Measurements from ENCODE around the gene CYP2F1.
"Not testable (repeated sequence)": the region's sequence is repeated elsewhere in the genome, so short reads cannot be mapped to it uniquely, and the experiment has no call there.

CYP2F1 gene

DNA sequence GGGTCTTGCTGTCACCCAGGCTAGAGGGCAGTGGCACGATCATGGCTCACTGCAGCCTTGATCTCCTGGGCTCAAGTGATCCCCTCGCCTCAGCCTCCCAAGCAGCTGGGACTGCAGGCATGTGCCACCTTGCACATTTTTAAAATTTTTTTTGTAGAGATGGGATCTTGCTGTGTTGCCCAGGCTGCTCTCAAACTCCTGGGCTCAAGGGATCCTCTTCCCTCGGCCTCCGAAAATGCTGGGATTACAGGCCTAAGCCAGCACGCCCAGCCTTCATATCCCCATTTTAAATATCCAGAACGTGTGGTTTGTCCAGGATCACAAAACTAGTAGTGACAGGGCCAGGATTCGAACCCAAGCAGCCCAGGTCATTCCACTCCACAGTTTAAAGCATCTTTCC lies 13.1 kb downstream of the CYP2F1 start:
- not testable (repeated sequence) for DNase-seq

DNA sequence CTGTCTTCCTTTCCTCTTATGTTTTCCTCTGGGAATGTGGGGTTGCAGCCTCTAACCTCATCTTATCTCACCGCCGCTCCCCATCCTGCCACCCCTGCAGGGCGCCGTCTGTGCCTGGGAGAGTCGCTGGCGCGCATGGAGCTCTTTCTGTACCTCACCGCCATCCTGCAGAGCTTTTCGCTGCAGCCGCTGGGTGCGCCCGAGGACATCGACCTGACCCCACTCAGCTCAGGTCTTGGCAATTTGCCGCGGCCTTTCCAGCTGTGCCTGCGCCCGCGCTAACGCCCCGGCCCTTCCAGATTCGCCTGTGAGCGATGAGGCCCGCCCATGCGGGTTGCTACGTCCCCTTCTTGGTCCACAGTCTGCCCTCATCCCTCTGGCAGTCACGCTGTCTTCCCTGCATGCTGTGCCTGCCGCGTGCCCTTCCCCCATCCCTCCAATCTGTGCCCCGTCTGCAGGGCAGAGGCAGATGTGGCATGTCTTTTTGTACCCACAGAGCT lies 13.6 kb downstream of the CYP2F1 start:
- peak; percentile 72 for DNase-seq

DNA sequence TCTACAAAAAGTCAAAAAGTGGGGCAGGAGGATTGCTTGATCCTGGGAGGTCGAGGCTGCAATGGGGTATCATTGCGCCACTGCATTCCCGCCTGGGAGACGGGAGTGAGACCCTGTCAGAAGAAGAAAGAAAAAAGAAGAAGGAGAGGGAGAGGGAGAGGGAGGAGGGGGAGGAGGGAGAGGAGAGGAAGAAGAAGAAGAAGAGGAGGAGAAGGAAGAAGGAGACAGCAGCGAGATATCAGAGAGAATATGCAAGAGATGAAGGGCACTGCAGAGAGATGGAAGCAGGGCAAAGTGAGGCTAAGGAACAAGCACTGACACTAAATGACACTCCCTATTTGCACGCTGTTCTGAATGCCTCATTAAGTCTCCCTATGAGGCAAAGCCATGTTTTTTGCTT lies 14.5 kb downstream of the CYP2F1 start:
- no peak for DNase-seq

DNA sequence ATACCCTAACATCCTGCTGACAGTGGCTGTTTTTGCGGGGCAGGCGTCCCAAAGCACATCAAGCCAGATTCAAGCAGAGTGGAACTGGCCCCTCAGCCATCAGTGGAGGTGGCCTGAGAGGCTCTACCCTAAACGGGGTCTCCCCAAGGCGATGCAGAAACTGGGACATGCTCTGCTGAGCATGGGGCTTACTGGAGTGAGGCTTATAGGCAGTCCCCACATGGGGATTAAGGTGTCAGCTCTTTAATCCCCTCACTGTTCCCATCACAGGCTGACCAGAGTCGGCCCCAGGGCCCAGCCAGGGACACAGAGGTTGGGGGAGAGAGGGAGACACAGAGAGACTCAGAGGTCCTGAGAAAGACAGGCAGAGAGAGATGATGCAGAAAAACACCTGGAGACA lies 17.0 kb downstream of the CYP2F1 start:
- DNase-seq = no peak

DNA sequence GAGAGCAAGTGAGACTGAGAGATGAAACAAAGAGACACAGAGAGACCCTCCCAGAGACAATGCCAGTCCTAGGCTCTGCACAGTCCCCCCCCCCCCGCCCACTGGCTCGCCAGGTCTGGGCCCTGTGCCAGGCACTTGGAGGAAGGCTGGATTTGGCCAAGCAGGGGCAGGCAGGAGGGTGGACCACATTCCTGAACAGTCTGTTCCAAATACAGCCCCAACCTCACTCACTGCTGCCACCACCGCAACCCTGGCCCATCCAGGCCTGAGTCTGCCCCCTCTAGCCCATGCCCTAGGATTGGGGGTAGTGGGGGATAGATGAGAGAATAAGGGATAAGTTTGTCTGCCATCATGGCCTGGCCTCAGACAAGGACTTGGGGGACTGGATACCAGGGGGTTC lies 19.0 kb downstream of the CYP2F1 start:
- DNase-seq = no peak

DNA sequence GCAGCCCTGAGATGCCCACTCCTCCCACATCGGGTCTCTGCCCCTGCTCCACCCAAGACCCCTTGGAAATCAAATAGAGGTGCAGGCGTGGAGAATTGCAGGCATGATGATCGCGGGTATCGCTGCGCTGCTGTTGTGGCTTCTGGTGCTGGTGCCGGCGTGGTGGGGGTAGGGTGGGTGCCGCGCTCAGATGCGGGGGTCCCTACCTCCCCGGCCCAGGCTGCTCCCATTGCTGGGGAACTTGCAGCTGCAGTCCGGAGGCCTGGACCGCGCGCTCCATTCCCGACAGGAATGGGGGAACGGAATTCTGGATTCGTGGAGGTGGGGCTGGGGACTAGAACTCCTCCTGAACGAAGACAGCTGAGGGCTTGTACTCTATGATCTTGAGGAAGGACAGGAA lies 20.4 kb downstream of the CYP2F1 start:
- no peak for DNase-seq

DNA sequence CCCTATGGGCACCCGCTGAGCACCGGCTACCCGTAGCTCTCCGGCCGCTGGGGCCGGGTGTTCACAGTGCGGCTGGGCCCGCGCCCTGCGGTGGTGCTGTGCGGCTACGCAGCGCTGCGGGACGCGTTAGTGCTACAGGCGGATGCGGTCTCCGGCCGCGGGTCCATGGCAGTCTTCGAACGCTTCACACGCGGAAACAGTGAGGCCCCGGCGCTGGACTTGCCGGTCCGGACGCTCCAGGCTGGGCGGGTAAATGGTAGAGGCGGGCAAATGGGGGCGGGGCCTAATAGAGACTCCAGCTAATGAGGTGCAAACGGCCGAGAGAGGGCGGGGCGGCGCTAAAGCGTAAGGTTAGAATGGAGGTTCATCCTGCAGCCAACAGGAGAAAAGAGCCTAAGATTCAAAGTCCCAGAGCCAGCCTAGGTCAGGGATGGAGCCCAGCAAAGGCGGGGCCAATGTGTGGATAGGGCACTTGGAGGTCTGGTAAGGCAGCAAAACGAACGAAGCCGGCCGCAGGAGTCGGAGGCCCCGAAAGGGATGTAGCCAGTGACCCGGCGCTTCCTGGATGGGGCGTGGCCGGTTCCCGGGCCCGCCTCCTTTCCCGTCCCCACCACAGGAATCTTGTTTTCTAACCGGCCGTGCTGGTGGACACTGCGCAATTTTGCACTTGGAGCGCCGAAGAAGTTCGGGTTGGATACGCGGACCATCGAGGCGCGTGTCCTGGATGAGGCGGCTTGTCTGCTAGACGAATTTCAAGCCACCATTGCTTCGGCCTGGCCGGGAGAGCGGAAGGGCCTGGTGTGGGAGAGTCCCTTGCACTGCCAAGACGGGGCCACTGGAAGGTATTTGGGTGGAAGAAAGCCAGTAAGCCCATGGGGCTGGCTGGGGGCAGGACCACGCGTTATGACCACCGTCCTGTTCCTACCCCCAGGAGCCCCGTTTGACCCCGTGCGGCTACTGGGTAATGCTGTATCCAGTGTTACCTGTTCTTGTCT lies 21.5 kb downstream of the CYP2F1 start:
- DNase-seq = not testable (repeated sequence)

DNA sequence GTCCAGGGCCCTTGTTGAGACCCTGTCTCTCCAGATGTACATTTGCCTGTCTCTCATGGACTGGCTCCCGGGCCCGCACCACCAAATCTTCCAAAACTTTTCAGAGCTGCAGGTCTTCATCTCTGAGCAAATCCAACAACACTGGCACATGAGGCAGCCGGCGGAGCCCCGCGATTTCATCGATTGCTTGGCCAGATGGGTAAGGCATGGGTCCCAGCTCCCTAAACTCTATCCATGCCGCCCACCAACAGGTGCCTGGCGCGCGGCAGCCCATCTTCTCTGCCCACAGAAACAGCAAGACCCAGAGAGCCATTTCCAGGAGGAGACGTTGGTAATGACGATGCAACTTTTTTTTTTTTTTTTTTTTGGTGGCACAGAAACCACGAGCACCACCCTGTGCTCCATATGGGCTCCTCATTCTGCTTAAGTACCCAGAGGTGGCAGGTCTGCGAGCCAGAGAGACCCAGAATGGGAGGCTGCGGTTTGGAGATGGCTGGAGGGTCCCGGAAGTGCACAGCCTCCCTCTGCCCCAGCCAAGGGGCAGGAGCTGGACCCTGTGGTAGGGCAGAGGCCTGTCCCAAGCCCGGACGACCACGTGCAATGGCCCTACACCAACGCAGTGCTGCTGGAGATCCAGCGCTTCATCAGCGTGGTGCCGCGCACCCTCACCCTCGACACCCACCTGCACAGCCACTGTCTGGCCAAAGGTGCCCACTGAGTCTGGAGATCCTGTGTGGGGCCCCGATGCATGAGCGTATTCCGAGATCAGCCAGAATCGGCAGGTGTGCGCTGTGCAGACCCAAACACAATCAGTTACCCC lies 22.6 kb downstream of the CYP2F1 start:
- no peak for DNase-seq

DNA sequence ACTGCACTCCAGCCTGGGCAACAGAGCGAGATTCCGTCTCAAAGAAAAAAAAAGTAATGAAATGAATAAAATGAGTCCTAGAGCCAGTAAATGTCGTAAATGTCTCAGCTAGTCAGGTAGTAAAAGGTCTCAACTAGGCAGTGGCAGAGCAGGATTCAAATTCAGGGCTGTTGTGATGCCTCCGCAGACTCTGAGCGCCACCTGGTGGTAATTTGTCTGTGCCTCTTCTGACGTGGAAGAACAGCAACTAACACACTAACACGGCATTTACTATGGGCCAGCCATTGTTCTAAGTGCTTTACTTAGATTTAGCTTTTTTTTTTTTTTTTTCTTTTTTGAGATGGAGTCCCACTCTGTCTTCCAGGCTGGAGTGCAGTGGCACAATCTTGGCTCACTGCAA lies 30.2 kb downstream of the CYP2F1 start:
- peak; percentile 45 for DNase-seq

DNA sequence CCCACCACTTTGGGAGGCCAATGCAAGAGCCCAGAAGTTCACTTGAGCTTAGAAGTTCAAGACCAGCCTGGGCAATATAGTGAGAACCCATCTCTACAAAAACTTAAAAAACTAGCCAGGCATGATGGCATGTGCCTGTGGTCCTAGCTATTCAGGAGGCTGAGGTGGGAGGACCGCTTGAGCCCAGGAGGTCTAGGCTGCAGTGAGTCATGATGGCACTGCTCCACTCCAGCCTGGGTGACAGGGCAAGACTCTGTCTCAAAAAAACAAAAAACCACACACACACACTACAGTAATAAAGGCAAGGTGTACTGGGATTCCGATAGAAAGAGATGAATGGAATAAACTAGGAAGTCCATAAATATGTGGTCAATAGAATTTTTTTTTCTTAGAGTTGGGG lies 35.6 kb downstream of the CYP2F1 start:
- DNase-seq = no peak

DNA sequence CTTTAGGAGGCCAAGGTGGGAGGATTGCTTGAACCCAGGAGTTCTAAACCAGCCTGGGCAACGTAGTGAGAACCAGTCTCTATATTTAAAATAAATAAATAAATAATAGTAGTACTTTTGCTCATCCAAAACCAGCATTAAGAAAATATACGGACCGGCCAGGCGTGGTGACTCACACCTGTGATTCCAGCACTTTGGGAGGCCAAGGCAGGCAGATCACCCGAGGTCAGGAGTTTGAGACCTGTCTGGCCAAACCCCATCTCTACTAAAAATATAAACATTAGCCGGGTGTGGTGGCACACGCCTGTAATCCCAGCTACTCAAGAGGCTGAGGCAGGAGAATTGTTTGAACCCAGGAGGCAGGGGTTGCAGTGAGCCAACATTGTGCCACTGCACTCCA lies 36.8 kb downstream of the CYP2F1 start:
- not testable (repeated sequence) for DNase-seq

DNA sequence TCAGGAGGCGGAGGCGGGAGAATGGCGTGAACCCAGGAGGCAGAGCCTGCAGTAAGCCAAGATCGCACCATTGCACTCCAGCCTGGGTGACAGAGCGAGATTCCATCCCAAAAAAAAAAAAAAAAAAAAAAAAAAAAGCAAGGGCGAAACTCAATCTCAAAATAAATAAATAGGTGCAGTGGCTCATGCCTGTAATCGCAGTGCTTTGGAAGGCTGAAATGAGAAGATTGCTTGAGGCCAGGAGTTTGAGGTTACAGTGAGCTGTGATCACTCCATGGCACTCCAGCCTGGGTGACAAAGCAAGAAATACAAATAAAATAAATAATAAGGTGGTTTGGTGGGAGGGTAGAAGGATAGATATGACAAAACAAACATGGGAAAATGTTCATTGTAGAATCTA lies 39.8 kb downstream of the CYP2F1 start:
- no peak for DNase-seq

DNA sequence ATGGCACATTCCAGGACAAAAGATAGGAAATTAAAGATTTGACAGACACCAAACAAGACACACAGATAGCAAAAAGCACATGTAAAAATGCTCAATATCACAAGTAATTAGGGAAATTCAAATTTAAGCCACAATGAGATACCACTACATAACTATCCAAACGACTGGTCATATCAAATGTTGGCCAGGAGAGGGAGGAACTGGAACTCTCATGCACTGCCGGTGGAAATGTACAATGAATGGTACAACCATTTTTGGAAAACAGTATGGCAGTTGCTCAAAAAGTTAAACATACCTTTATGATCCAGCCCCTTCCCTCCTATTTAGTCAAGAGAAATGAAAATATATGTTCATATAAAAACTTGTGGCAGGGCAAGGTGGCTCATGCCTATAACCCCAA lies 42.0 kb downstream of the CYP2F1 start:
- DNase-seq = no peak

DNA sequence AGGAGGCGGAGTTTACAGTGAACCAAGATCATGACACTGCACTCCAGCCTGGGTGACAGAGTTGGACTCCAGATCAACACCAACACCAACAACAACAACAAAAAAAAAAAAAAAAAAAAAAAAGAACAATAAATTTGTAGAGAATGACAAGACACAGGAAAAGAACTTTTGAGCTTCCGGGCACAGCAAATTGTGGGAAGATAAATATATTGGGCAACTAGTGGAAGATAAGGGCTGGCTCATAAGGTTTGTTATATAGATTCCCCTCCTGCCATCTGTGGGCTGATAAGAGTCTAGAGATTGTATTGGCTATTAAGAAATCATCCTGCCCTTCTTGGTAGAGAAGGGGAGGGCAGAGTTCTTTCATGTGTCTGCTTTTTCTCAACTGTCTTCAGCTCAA lies 45.6 kb downstream of the CYP2F1 start:
- DNase-seq = peak; percentile 70

DNA sequence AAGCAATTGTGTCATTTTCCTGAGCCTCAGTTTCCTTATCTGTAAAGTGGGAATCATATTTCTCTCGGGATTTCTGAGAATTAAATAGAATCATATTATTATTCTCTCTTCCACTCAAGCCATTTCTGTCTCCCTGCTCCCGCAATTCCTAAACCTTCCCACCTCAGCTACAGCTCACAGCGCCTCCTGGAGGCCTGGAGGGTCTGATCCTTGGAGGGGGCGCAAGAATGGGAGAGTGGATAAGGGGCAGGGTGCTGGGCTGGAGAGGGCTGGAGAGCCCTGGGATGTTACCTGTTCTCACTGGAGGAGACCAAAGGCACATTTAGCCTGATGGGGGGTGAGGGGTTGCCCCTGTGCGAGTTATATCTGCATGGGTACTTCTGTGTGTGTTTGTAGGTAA lies 47.7 kb downstream of the CYP2F1 start:
- DNase-seq = no peak

DNA sequence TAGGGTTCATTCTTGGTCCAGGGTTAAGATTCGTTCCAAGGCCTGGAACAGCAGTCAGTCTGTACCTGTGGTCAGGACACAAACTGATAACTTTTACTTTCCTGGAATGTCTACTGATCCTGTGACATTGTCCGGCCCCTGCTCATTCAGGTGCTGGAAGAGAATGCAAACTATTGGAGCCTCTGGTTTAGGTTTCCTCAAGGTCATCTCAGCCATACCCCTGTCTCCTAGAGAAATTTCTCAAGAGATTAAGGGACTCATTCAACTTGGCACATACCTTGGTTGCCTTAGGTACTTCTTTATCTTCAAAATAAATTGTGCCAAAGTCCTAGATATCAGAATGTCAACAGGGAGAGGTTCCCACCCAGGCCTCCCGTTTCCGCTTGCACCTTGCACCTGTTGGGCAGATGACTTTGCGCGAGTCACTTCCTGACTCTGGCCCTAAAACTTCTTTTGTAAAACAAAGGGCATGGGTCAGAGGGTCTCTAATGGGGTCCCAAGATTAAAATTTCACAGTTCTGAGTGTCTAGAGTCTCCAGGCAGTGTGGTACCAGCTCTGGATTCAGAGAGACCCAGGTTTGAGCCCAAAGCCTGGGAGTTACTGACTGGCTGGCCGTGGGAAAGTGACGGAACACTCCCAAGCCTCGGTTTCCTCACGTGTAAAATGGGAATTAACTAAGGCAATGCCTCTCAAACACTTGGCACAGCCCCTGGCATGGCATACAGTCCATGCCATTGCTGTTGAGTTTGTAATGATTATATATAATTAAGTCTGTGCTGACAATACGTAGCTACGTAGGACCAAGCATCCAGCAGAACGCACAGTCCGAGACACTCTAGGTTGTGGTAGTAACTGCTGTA lies 52.9 kb downstream of the CYP2F1 start:
- no peak for DNase-seq

DNA sequence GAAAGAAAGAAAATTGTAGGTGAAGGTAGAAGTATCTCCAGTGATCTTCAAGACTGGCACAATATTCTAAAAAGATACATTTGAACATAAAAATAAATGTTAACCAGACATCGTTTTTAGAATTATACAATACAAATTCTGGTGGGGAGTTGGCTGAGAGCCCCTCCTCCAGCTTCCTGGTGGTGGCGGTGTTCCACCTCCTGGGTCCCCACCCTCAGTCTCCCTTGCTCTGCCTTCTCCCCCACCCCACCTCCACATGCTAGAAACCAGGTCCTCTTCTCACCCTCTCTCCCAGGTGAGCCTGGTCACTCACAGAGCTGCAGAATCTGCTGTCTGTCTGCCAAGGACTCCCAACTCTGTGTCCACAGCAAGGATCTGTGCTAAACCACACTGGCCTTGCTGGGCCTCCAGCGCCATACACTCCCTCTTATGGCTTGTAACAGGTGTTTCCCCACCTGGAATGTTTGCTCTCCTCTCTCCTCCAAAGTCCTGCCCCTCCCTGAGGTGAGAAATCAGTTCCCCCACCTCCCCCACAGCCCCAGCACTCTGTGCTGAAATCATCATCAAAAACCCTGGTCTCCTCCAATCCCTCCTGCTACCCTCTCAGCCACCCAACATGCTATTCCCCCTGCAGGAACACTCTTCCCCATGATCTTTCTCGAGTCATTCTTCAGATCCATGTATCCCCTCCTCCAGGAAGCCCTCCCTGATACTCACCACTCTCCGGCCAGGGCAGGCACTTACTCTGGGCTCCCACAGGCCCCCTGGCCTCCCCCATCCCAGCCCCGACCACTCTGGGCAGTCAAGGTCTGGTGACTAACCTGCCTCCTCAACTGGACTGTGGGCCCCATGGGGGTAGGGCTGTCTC lies 58.3 kb downstream of the CYP2F1 start:
- peak; percentile 26 for DNase-seq

DNA sequence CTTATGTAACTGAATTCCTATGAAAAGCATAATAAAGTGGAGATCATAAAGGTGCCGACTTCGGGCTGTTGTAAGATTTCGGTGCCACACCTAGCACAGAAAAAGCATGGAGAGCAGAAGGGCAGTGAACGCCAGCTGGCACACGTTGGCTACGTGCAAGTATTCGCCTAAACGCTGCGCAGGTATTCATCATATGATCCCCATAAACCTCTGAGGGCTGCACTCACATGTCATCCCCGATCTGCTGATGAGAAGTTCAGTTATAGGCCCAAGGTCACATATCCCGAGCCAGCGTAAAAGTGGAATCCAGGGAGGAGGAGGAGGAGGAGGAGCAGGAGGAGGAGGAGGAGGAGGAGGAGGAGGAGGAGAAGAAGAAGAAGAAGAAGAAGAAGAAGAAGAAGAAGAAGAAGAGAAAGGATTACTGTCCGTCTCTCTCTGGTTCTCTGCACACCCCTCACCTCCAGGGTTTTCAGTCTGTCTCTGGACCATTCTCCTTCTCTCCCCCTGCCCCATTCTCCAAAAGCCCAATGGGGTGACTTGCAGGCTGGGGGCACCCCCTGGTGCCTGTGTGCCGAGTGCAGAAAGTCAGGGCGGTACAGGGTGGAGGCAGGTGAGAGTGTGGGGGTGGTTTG lies 60.2 kb downstream of the CYP2F1 start:
- no peak for DNase-seq

DNA sequence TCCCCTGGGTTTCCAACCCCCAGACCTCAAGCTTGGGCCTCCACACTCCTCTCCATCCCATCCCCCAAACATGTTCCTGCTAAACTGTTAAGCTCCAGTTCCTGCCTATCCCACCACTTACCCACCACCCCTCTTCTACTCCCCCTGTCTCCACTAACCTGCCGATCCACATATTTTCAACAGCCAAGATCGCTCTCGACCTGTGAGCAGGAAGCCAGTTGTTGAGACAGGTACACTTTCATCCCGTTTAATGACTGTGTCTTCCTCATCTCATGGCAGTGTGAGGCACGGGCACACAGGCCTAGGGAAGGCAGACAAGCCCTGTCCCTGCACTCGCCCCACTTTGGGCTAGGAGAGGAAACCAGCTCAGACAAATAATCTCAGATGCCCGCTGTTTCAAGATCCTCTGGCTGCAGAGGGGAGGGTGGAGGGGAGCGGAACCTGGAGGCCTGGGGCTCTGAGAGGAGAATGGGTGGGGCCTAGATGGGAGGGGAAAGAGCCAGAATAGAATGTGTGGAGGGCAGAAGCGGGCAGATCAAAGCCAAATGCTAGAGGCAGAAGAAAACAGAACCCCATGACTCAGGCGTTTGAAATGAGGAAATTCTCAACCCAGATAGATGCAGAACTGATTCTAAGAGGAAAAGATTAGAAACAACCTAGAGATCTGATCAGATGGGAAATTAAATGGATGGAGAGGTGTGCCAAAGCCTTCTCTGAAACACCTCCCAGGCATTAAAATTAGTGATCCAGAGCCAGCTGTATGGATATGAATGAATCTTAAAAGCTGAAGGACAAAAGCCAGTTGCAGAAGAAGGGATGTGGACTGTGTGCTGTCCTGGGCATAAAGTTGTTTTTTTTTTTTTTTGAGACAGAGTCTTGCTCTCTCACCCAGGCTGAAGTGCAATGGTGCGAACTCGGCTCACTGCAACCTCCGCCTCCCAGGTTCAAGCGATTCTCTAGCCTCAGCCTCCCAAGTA lies 61.9 kb downstream of the CYP2F1 start:
- DNase-seq = peak; percentile 95
